ENCODE measurements around the gene EXOSC5.
A peak's percentile ranks its signal among the peaks of the same experiment; 100 is the strongest.
"Not testable (repeated sequence)": the region's sequence is repeated elsewhere in the genome, so short reads cannot be mapped to it uniquely, and the experiment has no call there.

The EXOSC5 gene

DNA sequence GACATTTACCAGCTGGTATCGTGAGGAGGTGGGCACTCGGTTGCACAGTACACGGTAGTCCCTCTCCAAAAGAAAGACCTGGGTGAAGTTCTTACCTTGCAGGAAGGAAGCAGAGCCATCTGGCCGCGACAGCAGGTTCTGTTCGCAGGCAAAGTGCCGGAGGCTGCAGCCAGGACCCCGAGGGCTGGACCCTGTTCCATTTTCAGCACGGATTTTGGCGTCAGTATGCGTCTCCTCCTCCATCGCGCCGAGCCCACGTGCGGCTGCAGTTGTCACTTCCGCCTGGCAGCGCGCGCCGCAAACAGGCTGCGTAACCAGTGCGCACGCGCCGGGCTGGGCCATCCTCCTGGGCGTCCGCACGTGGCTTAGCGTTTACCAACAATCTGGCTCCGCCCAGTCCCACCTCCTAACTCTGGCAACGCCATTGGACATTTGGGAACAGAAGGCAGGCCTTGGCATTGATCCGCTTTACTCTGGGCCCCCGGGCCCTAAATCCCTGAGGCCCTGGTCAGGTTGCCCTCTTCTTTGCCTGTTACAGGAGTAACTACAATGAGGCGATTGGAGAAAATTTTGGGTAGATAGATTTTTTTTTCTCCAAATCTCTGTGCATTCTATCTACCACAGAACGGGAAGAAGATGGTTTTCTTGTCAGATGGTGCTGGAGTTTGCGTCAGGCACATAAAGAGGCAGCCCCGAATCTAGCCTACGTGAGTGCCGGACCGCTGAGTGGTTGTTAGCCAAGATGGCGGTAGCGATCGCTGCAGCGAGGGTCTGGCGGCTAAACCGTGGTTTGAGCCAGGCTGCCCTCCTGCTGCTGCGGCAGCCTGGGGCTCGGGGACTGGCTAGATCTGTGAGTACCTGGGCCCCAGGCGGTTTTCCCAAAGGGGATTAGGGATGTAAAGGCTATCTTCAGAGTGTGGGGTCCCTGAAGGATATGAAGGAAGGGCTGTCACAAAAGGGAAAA, at the start of gene EXOSC5, which contains the start of gene BCKDHA:
Gene EXOSC5 (minus strand): TSS at position 274 of the 964 bp plus-strand sequence. CDS start 31 bp downstream, at position 243.
Gene BCKDHA (plus strand): TSS at position 733 of the 964 bp plus-strand sequence. CDS start 10 bp downstream, at position 743.
- peak; percentile 98 for DNase-seq (ENCODE audit: low read depth)
- peak within 1 kb of the TSS; percentile 96 for H3K4me3 ChIP-seq (ENCODE audit: low read depth, low read length)

DNA sequence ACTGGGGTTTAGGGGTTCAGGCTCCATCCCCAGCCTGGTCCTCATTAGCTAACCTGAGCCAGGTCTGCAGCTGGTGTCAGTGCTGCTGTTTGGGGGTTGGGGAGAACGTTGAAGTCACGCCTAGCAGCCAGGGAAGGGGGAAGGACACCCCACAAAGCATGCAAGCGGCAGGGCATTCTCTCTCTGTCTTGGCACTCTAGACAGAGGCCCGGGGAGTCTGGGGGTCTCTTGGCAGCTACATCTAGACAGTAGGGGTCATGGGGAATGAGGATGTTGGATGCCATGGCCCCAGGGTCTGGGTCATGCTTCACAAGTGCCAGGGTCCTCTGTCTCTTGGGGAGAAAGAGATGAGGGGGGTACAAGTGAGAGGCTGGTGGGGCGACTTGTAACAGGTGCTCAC, 48.4 kb upstream of the EXOSC5 start:
- no peak for DNase-seq (ENCODE audit: low read depth)

DNA sequence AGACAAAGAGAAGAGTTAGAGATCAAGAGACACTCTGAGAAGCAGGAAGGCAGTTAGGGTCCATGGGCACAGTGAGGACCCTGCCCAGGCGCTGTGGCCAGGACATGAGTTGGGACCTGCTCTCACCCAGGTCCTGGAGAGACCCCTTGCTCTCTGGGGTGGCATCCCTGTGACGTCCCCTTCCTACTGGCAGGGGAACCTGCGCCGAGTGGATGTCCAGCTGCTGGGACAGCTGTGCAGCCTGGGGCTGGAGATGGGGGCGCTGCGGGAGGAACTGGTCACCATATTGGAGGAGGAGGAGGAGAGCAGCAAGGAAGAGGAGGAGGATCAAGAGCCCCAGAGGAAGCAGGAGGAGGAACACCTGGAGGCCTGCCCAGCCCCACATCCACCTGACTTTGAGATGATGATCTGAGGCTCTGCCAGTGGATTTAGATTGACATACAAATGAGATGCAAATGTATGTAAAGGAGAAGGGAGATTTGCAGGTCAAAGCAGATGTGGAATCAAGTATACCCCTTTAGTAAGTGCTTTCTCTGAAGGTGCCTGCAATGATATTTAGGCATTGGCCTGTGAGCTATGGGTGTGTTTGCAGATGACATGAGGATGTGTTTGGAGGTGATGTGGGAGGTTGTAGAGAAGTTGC, 46.8 kb upstream of the EXOSC5 start:
- no peak for DNase-seq (ENCODE audit: low read depth)
- no peak overlapping the region for H3K4me3 ChIP-seq (ENCODE audit: low read depth, low read length)

More for the DNA sequence above, 48.4 kb upstream of the EXOSC5 start:
- H3K4me3 ChIP-seq (ENCODE audit: low read depth, low read length), result no peak overlapping the region

DNA sequence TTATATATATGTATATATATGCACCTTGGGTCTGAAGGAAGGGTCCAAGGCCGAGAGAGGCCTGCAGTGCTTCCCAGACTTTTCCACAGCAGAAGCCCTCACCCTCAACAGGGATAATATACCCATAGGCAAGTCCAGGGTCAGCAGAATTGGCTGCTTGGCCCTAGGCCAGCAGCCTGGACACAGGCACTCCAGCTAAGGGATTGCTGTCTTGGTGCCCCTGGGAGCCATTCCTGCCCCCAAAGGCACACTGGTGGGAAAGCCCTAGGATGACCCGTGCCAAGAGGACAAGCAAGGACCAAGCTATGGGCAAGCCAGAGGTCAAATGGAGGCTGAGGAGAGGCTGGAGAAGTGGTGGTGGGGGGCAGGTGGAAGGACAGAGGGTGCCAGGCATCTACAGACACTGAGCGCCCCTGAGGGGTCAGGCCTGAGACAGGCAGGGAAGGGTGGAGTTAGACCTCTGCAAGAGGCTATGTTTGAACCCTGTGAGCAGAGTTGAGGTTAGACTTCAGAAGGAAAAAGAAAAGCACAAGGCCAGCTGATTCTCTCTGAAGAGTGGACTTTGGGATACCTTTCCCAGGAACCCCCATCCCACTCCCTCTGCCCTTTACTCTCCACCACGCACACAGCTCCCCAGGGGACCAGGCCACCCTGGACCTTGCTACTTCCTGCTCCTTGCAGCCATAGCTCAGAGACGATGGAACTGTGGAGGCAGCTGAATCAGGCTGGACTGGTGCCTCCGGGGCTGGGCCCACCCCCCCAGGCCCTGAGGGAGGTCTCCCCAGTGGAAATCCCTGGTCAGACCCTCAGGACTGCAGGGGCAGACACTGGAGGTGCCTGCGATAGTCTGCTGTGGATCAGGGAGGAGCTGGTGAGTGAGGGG, 45.6 kb upstream of the EXOSC5 start, which contains the start of gene ERICH4:
Gene ERICH4 (plus strand): TSS at position 684 of the 883 bp plus-strand sequence. CDS start 14 bp downstream, at position 698.
- no peak for DNase-seq (ENCODE audit: low read depth)
- no peak within 1 kb of the TSS for H3K4me3 ChIP-seq (ENCODE audit: low read depth, low read length)

DNA sequence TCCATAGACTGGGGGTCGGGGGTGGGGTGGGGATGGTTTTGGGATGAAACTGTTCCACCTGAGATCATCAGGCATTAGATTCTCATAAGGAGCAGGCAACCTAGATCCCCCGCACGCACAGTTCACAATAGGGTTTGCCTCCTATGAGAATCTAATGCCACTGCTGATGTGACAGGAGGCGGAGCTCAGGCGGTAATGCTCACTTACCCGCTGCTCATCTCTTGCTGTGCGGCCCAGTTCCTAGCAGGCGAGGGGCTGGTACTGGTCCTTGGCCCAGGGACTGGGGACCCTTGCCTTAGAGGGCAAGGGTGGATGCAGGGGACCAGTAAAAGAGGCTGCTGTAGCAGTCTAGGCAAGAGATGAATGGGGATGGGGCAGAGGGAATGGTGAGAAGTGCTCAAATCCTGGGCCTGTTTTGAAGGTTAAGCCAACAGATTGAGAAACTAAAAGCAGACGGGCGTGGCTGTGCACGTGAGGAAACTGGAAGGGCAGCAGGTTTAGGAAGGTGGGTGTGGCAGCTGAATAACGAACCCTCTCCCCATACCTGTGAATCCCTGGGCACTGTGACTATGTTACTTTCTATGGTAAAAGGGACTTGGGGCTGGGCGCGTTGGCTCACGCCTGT, 44.3 kb upstream of the EXOSC5 start:
- no peak for DNase-seq (ENCODE audit: low read depth)
- H3K4me3 ChIP-seq (ENCODE audit: low read depth, low read length), result no peak overlapping the region

DNA sequence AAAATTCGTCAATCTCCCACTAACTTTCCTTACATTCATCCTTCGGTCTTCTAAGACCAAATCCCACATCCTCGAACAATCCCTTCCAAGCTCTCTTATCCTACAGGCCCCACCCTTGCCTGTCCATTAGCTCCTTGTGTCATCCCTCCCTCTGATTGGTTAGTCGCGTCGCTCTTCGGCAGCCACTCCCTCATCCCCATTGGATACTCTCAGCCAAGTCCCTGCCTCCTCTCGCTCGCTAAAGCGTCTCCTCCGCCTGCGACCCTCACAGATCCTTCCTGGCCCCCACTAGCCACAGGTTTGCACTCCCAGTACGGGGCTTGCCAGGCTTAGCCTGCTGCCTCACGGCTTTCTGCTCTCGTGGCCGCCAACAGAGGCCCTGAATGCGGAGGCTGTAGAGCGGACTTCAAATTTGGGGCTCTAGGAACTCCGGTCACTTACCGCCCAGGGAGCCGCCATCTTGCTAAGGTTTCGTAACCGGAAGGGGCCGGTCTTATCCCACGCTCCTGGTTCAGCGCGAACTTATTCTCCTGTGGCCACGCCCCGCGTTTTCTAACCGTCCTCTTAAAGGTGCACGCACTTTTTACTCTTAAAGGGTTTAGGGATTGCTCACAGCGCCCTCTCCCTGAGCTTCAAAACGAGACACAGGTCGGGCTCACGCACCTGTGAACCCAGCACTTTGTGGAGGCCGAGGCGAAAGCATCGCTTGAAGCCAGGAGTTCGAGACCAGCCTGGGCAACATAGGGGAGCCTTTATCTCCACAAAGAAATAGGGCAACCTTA, 42.5 kb upstream of the EXOSC5 start, which contains the start of gene DMAC2:
Gene DMAC2 (minus strand): TSS at position 472 of the 782 bp plus-strand sequence. CDS start 13 bp downstream, at position 459.
- peak within 1 kb of the TSS; percentile 84 for H3K4me3 ChIP-seq (ENCODE audit: low read depth, low read length)

DNA sequence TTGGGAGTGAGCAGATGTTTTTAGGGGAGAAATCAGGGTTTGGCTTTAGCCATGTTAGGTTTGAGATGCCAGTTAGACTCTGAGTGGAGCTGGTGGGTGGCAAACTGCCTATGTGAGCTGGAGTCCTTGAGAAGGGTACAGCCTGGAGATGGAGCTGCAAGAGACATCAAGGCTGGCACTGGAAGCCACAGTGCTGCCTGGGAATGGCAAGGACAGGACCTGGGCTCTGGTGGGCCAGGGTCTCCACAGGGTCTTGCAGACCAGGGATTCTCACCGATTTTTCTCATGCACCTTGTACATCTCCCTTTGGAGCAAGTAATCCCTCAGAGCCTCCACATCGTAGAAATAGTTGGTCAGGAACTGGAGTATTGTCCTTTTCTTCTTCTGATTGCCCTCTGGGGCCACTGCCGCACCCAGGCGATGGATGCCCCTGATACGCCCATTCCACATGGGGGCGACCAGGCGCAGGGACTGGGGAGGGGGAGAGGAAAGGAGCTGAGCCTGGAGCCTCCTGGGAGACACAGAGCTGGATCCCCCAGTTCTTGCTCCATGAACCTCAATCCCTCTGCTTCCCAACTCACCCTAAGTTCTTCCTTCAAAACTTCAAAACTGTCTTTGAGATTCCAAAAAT, 40.9 kb upstream of the EXOSC5 start:
- DNase-seq (ENCODE audit: low read depth), result no peak
- H3K4me3 ChIP-seq (ENCODE audit: low read depth, low read length), result no peak overlapping the region

More for the DNA sequence above, 42.5 kb upstream of the EXOSC5 start, which contains the start of gene DMAC2:
- peak; percentile 93 for DNase-seq (ENCODE audit: low read depth)

DNA sequence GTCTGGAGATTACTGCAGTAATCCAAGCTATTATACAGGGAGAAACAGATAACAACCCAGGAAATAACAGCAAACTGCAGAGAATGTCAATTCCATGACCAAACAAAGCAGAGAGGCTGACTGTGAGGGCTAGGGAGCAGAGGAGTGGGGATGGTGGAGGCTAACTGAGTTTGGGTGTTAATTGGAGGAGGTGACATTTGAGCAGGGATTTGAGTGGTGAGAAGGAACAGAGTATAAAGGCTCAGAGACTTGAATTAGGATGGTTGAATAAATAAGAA, 39.5 kb upstream of the EXOSC5 start:
- no peak overlapping the region for H3K4me3 ChIP-seq (ENCODE audit: low read depth, low read length)
- no peak for DNase-seq (ENCODE audit: low read depth)

DNA sequence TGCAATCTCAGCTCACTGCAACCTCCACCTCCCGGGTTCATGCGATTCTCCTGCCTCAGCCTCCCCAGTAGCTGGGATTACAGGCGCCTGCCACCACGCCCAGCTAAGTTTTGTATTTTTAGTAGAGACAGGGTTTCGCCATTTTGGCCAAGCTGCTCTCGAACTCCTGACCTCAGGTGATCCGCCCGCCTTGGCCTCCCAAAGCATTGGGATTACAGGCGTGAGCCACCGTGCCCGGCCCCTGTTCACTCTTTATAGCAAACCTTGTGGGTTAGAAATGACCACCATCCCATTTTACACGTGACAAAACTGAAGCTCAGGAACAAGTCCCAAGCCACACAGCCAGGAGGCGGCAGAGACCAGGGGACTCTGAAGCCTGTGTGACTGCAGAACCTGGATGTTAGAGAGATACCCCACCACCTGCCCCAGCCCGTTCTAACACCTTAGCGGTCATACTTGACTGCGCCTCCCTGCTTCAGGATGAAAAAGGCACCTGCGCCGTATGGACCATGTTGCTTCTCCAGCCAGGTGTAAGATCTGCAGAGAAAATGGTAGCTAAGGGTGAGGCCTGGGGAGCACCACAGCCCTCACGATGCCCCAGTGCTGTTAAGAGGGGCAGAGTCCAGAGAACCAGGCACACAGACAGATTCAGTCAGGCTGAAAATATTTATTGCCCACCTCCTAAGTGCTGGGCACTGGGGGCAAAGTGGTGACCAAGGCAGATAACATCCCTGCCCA, 38.9 kb upstream of the EXOSC5 start:
- DNase-seq (ENCODE audit: low read depth), result no peak
- no peak overlapping the region for H3K4me3 ChIP-seq (ENCODE audit: low read depth, low read length)

DNA sequence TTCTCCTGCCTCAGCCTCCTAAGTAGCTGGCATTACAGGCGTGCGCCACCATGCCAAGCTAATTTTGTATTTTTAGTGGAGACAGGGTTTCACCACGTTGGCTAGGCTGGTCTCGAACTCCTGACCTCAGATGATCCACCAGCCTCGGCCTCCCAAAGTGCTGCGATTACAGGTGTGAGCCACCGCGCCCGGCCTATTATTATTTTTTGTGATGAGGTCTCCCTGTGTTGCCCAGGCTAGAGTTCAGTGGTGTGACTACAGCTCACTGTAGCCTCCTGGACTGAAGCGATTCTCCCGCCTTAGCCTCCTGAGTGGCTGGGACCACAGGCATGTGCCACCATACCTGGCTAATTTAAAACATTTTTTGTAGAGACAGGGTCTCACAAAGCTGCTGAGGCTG, 38.2 kb upstream of the EXOSC5 start:
- H3K4me3 ChIP-seq (ENCODE audit: low read depth, low read length); DNase-seq (ENCODE audit: low read depth): not testable (repeated sequence)

DNA sequence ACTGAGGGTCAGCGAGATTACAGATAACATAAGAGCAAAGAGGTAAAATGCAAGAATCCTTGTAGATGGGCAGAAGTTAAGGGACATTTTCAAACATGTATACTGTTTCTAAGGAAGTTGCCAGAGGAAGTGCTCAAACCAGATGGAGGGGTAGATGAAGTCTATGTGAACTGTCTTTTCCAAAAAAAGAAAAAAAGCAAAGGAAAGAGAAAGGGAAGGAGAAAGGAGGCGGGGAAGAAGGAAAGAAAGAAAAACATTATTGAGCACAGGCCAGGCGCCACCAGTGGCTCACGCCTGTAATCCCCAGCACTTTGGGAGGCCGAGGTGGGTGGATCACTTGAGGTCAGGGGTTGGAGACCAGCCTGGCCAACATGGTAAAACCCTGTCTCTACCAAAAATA, 37.3 kb upstream of the EXOSC5 start:
- H3K4me3 ChIP-seq (ENCODE audit: low read depth, low read length), result no peak overlapping the region
- DNase-seq (ENCODE audit: low read depth), result no peak

DNA sequence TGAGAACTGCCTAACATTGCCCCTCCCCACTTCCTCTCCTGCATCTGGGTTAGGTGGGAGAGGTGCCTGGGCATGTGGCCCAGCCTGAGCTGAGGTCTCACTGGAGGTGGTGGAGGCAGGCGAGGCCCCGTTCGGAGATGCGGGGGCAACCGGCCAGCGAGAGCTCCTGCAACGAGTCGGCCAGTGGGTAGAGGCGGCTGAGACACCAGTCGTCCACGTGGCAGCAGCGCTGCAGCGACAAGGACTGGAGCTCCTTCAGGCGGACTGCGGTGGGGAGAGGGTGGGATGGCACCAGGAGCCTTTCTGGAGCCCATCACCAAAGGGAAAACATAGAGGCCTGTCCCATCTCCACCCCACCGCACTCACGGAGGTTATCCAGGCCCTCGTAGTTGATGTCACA, 36.0 kb upstream of the EXOSC5 start:
- no peak overlapping the region for H3K4me3 ChIP-seq (ENCODE audit: low read depth, low read length)
- DNase-seq (ENCODE audit: low read depth), result no peak

DNA sequence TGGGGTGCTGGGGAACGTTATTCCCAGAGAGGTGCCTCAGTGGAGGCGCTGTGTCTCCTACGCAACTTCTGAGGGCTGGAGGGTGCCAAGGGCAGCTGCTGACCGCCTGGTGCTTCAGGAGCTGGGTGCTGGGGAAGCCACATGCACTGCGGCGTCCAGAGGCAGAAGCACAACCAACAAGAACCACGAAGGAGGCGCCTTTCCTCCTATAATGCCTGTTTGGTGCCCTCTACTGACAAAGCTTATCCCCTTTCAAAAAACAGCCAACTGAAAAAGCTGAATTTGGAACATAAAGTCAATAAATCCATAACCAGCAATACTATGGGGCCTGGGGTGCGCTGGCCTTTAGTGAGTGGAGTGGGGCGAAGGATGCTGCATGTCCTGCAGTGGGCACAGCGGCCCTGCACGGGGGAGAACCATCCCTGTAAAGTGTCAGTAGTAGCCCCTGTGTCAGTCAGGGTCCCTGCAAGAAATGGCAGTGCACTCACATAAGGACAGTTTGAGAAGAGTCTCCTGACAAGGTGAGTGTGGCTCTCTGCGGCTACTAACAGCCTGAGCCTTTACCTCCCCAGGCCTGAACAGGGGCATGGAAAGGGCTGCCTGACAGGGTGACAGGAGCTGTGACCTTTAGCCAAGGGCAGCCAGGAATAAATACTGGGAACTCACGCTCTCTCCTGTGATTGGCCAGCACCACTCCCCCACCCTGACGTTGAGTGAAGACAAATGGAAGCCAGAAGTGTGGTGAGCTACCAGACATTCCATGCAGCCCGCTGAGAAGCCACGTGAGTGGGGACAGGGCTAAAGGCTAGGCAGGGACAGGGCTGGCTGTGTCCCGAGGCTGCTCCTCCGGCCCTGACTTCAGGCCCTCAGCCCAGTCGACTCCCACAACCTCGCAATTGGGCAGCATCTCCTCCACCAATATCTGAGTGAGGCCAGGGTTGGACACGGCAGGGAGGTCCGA, 34.5 kb upstream of the EXOSC5 start:
- no peak for DNase-seq (ENCODE audit: low read depth)
- no peak overlapping the region for H3K4me3 ChIP-seq (ENCODE audit: low read depth, low read length)

DNA sequence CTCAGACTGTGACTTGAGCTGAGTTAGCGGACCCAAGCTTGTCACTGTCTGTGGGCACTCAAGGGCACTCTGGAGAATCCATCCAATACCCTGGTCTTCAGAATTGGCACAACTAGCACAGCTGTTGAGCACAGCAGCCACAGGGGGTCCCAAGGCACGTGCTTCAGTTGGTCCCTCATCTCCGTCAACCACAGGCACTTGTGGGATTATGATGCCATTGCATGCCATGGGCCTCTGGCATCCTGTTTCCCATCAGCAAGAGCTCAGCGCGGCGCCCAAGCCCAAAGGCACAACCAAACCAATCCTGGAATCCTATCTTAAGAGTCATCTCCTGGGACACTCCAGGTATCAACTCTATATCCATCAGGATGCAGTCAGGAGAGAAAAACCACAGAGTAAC, 33.8 kb upstream of the EXOSC5 start:
- H3K4me3 ChIP-seq (ENCODE audit: low read depth, low read length), result no peak overlapping the region
- no peak for DNase-seq (ENCODE audit: low read depth)

DNA sequence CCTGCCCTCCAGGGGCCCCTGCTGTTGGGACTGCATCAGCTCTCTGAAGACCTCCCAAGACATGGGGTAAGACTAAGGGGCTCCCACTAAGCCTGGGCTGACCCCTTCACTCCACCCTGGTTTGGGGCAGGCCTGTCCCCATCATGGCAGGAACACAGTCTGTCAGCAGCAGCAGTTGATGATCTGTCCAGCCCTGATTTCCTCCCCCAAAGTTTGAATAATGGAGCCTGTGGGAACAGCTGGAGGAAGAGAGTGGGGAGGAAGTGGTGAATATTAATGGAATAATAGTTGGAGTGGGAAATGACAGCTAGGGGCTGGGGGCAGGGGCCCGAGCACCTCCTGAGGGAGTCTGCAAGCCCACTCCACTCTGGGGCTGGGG, 31.3 kb upstream of the EXOSC5 start:
- peak overlapping the region; percentile 39 for H3K4me3 ChIP-seq (ENCODE audit: low read depth, low read length)
- DNase-seq (ENCODE audit: low read depth), result no peak

Data from skeletal muscle cell (primary cell).